GM23338 (cell line): ENCODE measurements around the gene NDUFB2. TPM values are rescaled to one million over a fixed set of nuclear protein-coding genes. Genes with fewer than 3 reads are reported as not detected.

Source experiments
- ATAC-seq: fragments of 200-7000 bp; cut with Tn5 transposase; 3 replicates; pipeline ENCODE4 v1.9.1; 2020
- DNase-seq: peaks from one replicate; pipeline ENCODE4 v3.0.0-alpha.2; 2015; ENCODE audit warnings: low spot score
- H2AFZ ChIP-seq: fragments of 200-600 bp; sonication (generic); 2 replicates; pipeline ENCODE4 v1.8.0; 2016; ENCODE audit warnings: antibody characterized with exemption, mild to moderate bottlenecking, moderate library complexity
- H3F3A ChIP-seq: fragments of 200-600 bp; sonication (generic); replicated peaks from 2 replicates; pipeline ENCODE4 v1.8.0; 2017; ENCODE audit warnings: antibody characterized with exemption, mixed run types, low read depth
- H3K27ac ChIP-seq: fragments of 200-600 bp; sonication (generic); 2 replicates; pipeline ENCODE4 v1.6.1; 2016; ENCODE audit warnings: low read depth
- H3K27me3 ChIP-seq: fragments of 200-600 bp; sonication (generic); 2 replicates; pipeline ENCODE4 v1.8.0; 2016; ENCODE audit warnings: mild to moderate bottlenecking, mixed run types, moderate library complexity; ENCODE audit not compliant: insufficient read depth
- H3K36me3 ChIP-seq: fragments of 200-600 bp; sonication (generic); 2 replicates; pipeline ENCODE4 v1.8.0; 2016; ENCODE audit warnings: mild to moderate bottlenecking; ENCODE audit not compliant: insufficient read depth
- H3K4me1 ChIP-seq: fragments of 200-600 bp; sonication (generic); 2 replicates; pipeline ENCODE4 v1.8.0; 2016; ENCODE audit warnings: mild to moderate bottlenecking, moderate library complexity; ENCODE audit not compliant: insufficient read depth
- H3K4me2 ChIP-seq: fragments of 200-600 bp; sonication (generic); 2 replicates; pipeline ENCODE4 v1.7.1; 2017; ENCODE audit warnings: mixed run types
- H3K4me3 ChIP-seq: fragments of 200-600 bp; sonication (generic); 2 replicates; pipeline ENCODE4 v1.6.1; 2016; ENCODE audit warnings: mixed run types
- H3K79me2 ChIP-seq: fragments of 200-600 bp; sonication (generic); replicated peaks from 2 replicates; pipeline ENCODE4 v1.8.0; 2017; ENCODE audit warnings: mild to moderate bottlenecking; ENCODE audit not compliant: insufficient read depth
- H3K9me2 ChIP-seq: fragments of 200-600 bp; sonication (generic); 2 replicates; pipeline ENCODE4 v1.8.0; 2017; ENCODE audit not compliant: insufficient read depth
- H4K20me1 ChIP-seq: fragments of 200-600 bp; sonication (generic); replicated peaks from 2 replicates; pipeline ENCODE4 v1.8.0; 2017; ENCODE audit warnings: mild to moderate bottlenecking; ENCODE audit not compliant: insufficient read depth
- H3K27ac Mint-ChIP-seq: 2 replicates; pipeline ENCODE4 v1.8.0; 2020; ENCODE audit warnings: inconsistent platforms, mild to moderate bottlenecking, moderate library complexity, mixed read lengths
- H3K27me3 Mint-ChIP-seq: 3 replicates; pipeline ENCODE4 v1.8.0; 2022; ENCODE audit warnings: low read depth, mild to moderate bottlenecking, moderate library complexity, mixed read lengths, inconsistent platforms; ENCODE audit not compliant: insufficient read depth, poor library complexity
- H3K36me3 Mint-ChIP-seq: 3 replicates; pipeline ENCODE4 v1.8.0; 2021; ENCODE audit warnings: low read depth, mild to moderate bottlenecking, inconsistent platforms, moderate library complexity, mixed read lengths
- H3K4me1 Mint-ChIP-seq: 3 replicates; pipeline ENCODE4 v1.8.0; 2020; ENCODE audit warnings: mild to moderate bottlenecking, inconsistent platforms, mixed read lengths
- H3K4me3 Mint-ChIP-seq: 3 replicates; pipeline ENCODE4 v1.8.0; 2021; ENCODE audit warnings: moderate library complexity, mild to moderate bottlenecking, inconsistent platforms, mixed read lengths
- H3K9me3 Mint-ChIP-seq: 3 replicates; pipeline ENCODE4 v1.8.0; 2020; ENCODE audit warnings: moderate library complexity, mild to moderate bottlenecking, inconsistent platforms, mixed read lengths
- CREB1 ChIP-seq: fragments of 250-450 bp; sonication (Bioruptor Pico); IDR thresholded peaks from 2 replicates; pipeline ENCODE4 v1.5.0; 2020; ENCODE audit warnings: low read depth, mild to moderate bottlenecking, moderate library complexity
- CTCF ChIP-seq, 2 experiments: fragments of 200-600 bp in 1 of 2; sonication (generic) in 1 of 2; conservative IDR thresholded peaks; 2 replicates each; pipeline versions ENCODE4 v1.5.1 to v1.6.1; 2016 to 2017; ENCODE audit warnings: antibody characterized with exemption in 2 of 2, low read depth in 2 of 2, mild to moderate bottlenecking in 2 of 2, moderate library complexity in 1 of 2
- ETS1 ChIP-seq: IDR thresholded peaks from 2 replicates; pipeline ENCODE4 v1.6.1; 2016; ENCODE audit warnings: antibody characterized with exemption
- EZH2 ChIP-seq: fragments of 200-600 bp; sonication (generic); IDR thresholded peaks from one replicate; pipeline ENCODE4 v1.8.0; 2017; ENCODE audit warnings: antibody characterized with exemption, mild to moderate bottlenecking, low read depth; ENCODE audit not compliant: unreplicated experiment
- EZH2phosphoT487 ChIP-seq: fragments of 200-600 bp; sonication (generic); IDR thresholded peaks from one replicate; pipeline ENCODE4 v1.8.1; 2018; ENCODE audit warnings: antibody characterized with exemption; ENCODE audit not compliant: unreplicated experiment
- JUNB ChIP-seq: IDR thresholded peaks from one replicate; pipeline ENCODE4 v1.6.1; 2016; ENCODE audit warnings: antibody characterized with exemption; ENCODE audit not compliant: unreplicated experiment
- NANOG ChIP-seq: IDR thresholded peaks from 2 replicates; pipeline ENCODE4 v1.6.1; 2016; ENCODE audit warnings: antibody characterized with exemption, borderline replicate concordance
- POLR2AphosphoS5 ChIP-seq: IDR thresholded peaks from 2 replicates; pipeline ENCODE4 v1.6.1; 2016; ENCODE audit warnings: antibody characterized with exemption, low read depth
- REST ChIP-seq: IDR thresholded peaks from one replicate; pipeline ENCODE4 v1.6.1; 2018; ENCODE audit warnings: antibody characterized with exemption; ENCODE audit not compliant: unreplicated experiment
- STAT1 ChIP-seq: IDR thresholded peaks from one replicate; pipeline ENCODE4 v1.6.1; 2016; ENCODE audit warnings: antibody characterized with exemption; ENCODE audit not compliant: unreplicated experiment
- ZNF114 ChIP-seq: fragments of 250-450 bp; sonication (Bioruptor Pico); IDR thresholded peaks from 2 replicates; pipeline ENCODE4 v1.5.0; 2020; ENCODE audit warnings: mild to moderate bottlenecking, moderate library complexity
- ZNF331 ChIP-seq: fragments of 250-450 bp; sonication (Bioruptor Pico); IDR thresholded peaks from 2 replicates; pipeline ENCODE4 v1.5.0; 2020; ENCODE audit warnings: low read depth, mild to moderate bottlenecking, moderate library complexity
- ZNF462 ChIP-seq: fragments of 250-450 bp; sonication (Bioruptor Pico); IDR thresholded peaks from 2 replicates; pipeline ENCODE4 v1.5.0; 2020; ENCODE audit warnings: mild to moderate bottlenecking, moderate library complexity
- polyA plus RNA-seq: library from polyadenylated mRNA; unstranded; fragments of >200 nt; fragmentation: Nextera tagmentation; extraction: Ambion mirVana; gene quantifications from 2 replicates; pipeline ENCODE4 v1.2.1, GENCODE V29; 2016
- total RNA-seq: library from RNA; depleted of rRNA; stranded (reverse); fragments of >200 nt; shearing (Covaris generic); gene quantifications from 2 replicates; pipeline ENCODE4 v1.2.3, GENCODE V29; 2014

Gene NDUFB2
- total and polyA plus RNA-seq, 2 experiments from 2014 or later = 306 to 382 TPM

GRCh38 chr7:140657891-140658290 lies 38.6 kb upstream of the NDUFB2 start:
- Mint-ChIP-seq H3K27me3 (peaks cover 8% of the 10 kb centered on the region), H3K36me3 (no peaks in the 10 kb centered on the region), H3K4me1 (peaks cover 9% of the 10 kb centered on the region; the same call in 2 of the 3 replicates), H3K4me3 (no peak overlapping the region), H3K27ac (no peak overlapping the region), H3K9me3 (peaks cover 3% of the 10 kb centered on the region; the same call in 1 of the 3 replicates)
- Histone ChIP-seq H3K36me3 (no peaks in the 10 kb centered on the region), H3K79me2 (no peaks in the 10 kb centered on the region), H3K4me2 (no peak overlapping the region), H3K9me2 (no peaks in the 10 kb centered on the region), H3K4me1 (no peaks in the 10 kb centered on the region), H3K4me3 (no peak overlapping the region), H2AFZ (no peak overlapping the region), H3K27ac (no peak overlapping the region), H4K20me1 (no peaks in the 10 kb centered on the region), H3K27me3 (no peaks in the 10 kb centered on the region), H3F3A (no peaks in the 10 kb centered on the region)
- ATAC-seq = no peak
- TF ChIP-seq EZH2 (no peak), CREB1 (no peak), CTCF (conservative IDR thresholded peaks at IDR 0.05; ENCODE audit: low read depth in 2 of 2) (no peak), ETS1 (no peak), ZNF462 (no peak), NANOG (no peak), POLR2AphosphoS5 (no peak), JUNB (no peak), ZNF114 (CRISPR knock-in tag) (no peak), EZH2phosphoT487 (no peak), ZNF331 (no peak), REST (no peak), STAT1 (no peak)
- DNase-seq = no peak
